DLD1 (cell line): ENCODE data around the gene ACACA.

Experiments used
- in situ Hi-C: cut with HindIII; loops from 2 replicates; pipeline ENCODE4 v1.10.0; 2017; ENCODE audit warnings: low sequenced_read_pairs

ACACA gene

GRCh38 chr17:37246085-37246484, 160.6 kb downstream of the ACACA start:
- in situ Hi-C loops, result no loop called here

- in situ Hi-C loops, result no loop called here
Measured at GRCh38 chr17:37240381-37240780, 166.3 kb downstream of the ACACA start.

GRCh38 chr17:37239690-37240334, 166.8 kb downstream of the ACACA start:
- in situ Hi-C loops, result no loop called here

- in situ Hi-C loops, result no loop called here
Measured at GRCh38 chr17:37234106-37234505, 172.5 kb downstream of the ACACA start.

GRCh38 chr17:37233036-37233435, 173.6 kb downstream of the ACACA start:
- in situ Hi-C loops, result no loop called here

GRCh38 chr17:37231887-37232286, 174.7 kb downstream of the ACACA start:
- in situ Hi-C loops, result no loop called here

- in situ Hi-C loops, result no loop called here
Measured at GRCh38 chr17:37230633-37231032, 176.0 kb downstream of the ACACA start.

GRCh38 chr17:37225465-37225864, 181.2 kb downstream of the ACACA start:
- in situ Hi-C loops, result no loop called here

GRCh38 chr17:37221865-37222264, 184.8 kb downstream of the ACACA start:
- in situ Hi-C loops, result no loop called here

GRCh38 chr17:37220607-37220953, 186.1 kb downstream of the ACACA start:
- in situ Hi-C loops, result no loop called here

- in situ Hi-C loops, result no loop called here
Measured at GRCh38 chr17:37219876-37220606, 186.6 kb downstream of the ACACA start.

- in situ Hi-C loops, result no loop called here
Measured at GRCh38 chr17:37218849-37219248, 187.8 kb downstream of the ACACA start.

- in situ Hi-C loops, result no loop called here
Measured at GRCh38 chr17:37214416-37214815, 192.2 kb downstream of the ACACA start.

GRCh38 chr17:37213927-37214326, 192.7 kb downstream of the ACACA start:
- in situ Hi-C loops, result no loop called here

GRCh38 chr17:37212179-37212578, 194.5 kb downstream of the ACACA start:
- in situ Hi-C loops, result no loop called here

- in situ Hi-C loops, result no loop called here
Measured at GRCh38 chr17:37211136-37211535, 195.5 kb downstream of the ACACA start.

- in situ Hi-C loops, result no loop called here
Measured at GRCh38 chr17:37207103-37207502, 199.5 kb downstream of the ACACA start.

GRCh38 chr17:37206299-37206698, 200.3 kb downstream of the ACACA start:
- in situ Hi-C loops, result no loop called here

GRCh38 chr17:37200497-37200896, 206.1 kb downstream of the ACACA start:
- in situ Hi-C loops, result no loop called here

GRCh38 chr17:37197336-37197735, 209.3 kb downstream of the ACACA start:
- in situ Hi-C loops, result no loop called here

- in situ Hi-C loops, result no loop called here
Measured at GRCh38 chr17:37194208-37194607, 212.4 kb downstream of the ACACA start.

- in situ Hi-C loops, result no loop called here
Measured at GRCh38 chr17:37191219-37191618, 215.4 kb downstream of the ACACA start.

- in situ Hi-C loops, result no loop called here
Measured at GRCh38 chr17:37190493-37190892, 216.1 kb downstream of the ACACA start.
